Thymus (tissue), 14 donors: Measurements from ENCODE around the gene EQTN. TPM values are rescaled to one million over a fixed set of nuclear protein-coding genes. Genes with fewer than 3 reads are reported as not detected.

Experiments
- DNase-seq, 9 donors: peaks; one replicate each; pipeline ENCODE4 v3.0.0-alpha.2; 2013; ENCODE audit warnings: low spot score in 9 of 9, low read depth in 6 of 9, missing footprints in 1 of 9
- H3K27ac ChIP-seq, 2 donors: one replicate each; pipeline ENCODE4 v1.5.1; 2013; ENCODE audit warnings: control low read depth in 1 of 2, low read depth in 1 of 2, low read length in 1 of 2, mild to moderate bottlenecking in 1 of 2, moderate library complexity in 1 of 2
- H3K27me3 ChIP-seq, 2 donors: one replicate each; pipeline ENCODE4 v1.5.1; 2013; ENCODE audit warnings: low read length in 1 of 2; ENCODE audit not compliant: control insufficient read depth in 2 of 2, insufficient read depth in 1 of 2
- H3K36me3 ChIP-seq, 2 donors: one replicate each; pipeline ENCODE4 v1.5.1; 2013; ENCODE audit warnings: low read length in 1 of 2, mild to moderate bottlenecking in 1 of 2, moderate library complexity in 1 of 2; ENCODE audit not compliant: control insufficient read depth in 2 of 2, insufficient read depth in 2 of 2
- H3K4me1 ChIP-seq, 2 donors: one replicate each; pipeline ENCODE4 v1.5.1; 2013; ENCODE audit warnings: low read length in 2 of 2; ENCODE audit not compliant: control insufficient read depth in 2 of 2, insufficient read depth in 2 of 2
- H3K4me3 ChIP-seq, 2 donors: one replicate each; pipeline ENCODE4 v1.5.1; 2013; ENCODE audit warnings: low read length in 2 of 2, control low read depth in 1 of 2, mild to moderate bottlenecking in 1 of 2
- H3K9me3 ChIP-seq, 2 donors: one replicate each; pipeline ENCODE4 v1.5.1; 2013; ENCODE audit warnings: low read length in 1 of 2, mild to moderate bottlenecking in 1 of 2; ENCODE audit not compliant: control insufficient read depth in 2 of 2, insufficient read depth in 1 of 2
- WGBS: extraction: QIAGEN DNeasy Blood & Tissue Kit; methylation state at CpG from one replicate; pipeline ENCODE4 v1.1.7; 2013; 5-methylcytosine and 5-hydroxymethylcytosine counted together
- long read RNA-seq, 10 donors: transcript quantifications; one replicate each; lab custom pipeline, GENCODE V29; 2026
- polyA plus RNA-seq: library from polyadenylated mRNA; stranded (reverse); fragments of 200-250 nt; gene quantifications from one replicate; pipeline ENCODE4 v1.2.3, GENCODE V29; 2013
- total RNA-seq: library from RNA; stranded (reverse); fragments of 120-200 nt; gene quantifications from one replicate; pipeline ENCODE4 v1.2.4, GENCODE V29; 2013
- donor health status: healthy.

EQTN gene
- total RNA-seq = 0.05 TPM
- 0.21 TPM for polyA plus RNA-seq
- long read RNA-seq, donor 1 = 0 reads
- long read RNA-seq, donor 2 = 0 reads
- long read RNA-seq, donor 3 = 0 reads
- long read RNA-seq, donor 4 = 0 reads
- long read RNA-seq, donor 5 = 0 reads
- long read RNA-seq, donor 6 = 0 reads
- long read RNA-seq, donor 7 = 0 reads
- long read RNA-seq, donor 8 = 0 reads
- long read RNA-seq, donor 9 = 0 reads
- long read RNA-seq, donor 10 = 0 reads

GRCh38 chr9:27297050-27297449, at the start of gene EQTN:
TSS of gene EQTN (minus strand) at chr9:27297150. CDS start at chr9:27297055, 95 bp downstream.
- Histone ChIP-seq H3K4me3 (no peak within 1 kb of the TSS), H3K27me3 (no peaks in the 10 kb centered on the region)

DNA sequence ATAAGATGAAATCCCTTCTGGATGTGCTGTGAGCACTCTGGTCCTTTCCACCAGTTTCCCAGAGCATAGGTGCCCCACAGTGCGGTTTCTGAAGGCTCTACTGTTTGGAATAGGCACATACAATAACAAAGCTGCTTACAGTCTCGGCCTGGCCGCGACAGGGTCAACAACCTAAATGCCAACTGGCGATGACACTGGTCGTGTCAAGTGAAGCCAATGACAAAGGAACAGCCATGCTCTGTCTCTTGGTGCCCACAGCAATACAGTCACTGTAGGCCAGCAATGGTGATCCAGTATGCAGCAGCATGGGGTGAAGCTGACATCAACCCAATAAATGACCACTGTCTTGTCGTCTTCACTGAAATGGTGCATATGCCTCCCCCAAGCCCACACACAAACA, 47.8 kb upstream of the EQTN start:
- H3K27ac ChIP-seq = no peak overlapping the region
- H3K9me3 ChIP-seq = no peaks in the 10 kb centered on the region
- 98% methylated on average over 7 of the region's 7 CpGs for WGBS
- no peaks in the 10 kb centered on the region for H3K27me3 ChIP-seq
- H3K4me1 ChIP-seq = peaks cover 0 to 2% of the 10 kb centered on the region in 2 donors
- no peaks in the 10 kb centered on the region for H3K36me3 ChIP-seq
- no peak for DNase-seq
- H3K4me3 ChIP-seq = no peak overlapping the region

More at GRCh38 chr9:27297050-27297449, at the start of gene EQTN:
- Histone ChIP-seq H3K9me3 (no peaks in the 10 kb centered on the region), H3K27ac (no peak within 1 kb of the TSS), H3K4me1 (no peaks in the 10 kb centered on the region), H3K36me3 (no peaks in the 10 kb centered on the region)
- 84% methylated on average over 7 of the region's 7 CpGs for WGBS
- no peak for DNase-seq

GRCh38 chr9:27341545-27342294, 44.8 kb upstream of the EQTN start:
- DNase-seq = no peak
- peaks cover 0 to 19% of the 10 kb centered on the region in 2 donors for H3K4me1 ChIP-seq
- WGBS = 97% methylated on average over 9 of the region's 9 CpGs
- H3K9me3 ChIP-seq = no peaks in the 10 kb centered on the region
- no peak overlapping the region for H3K27ac ChIP-seq
- no peak overlapping the region for H3K4me3 ChIP-seq
- H3K36me3 ChIP-seq = no peaks in the 10 kb centered on the region
- no peaks in the 10 kb centered on the region for H3K27me3 ChIP-seq

DNA sequence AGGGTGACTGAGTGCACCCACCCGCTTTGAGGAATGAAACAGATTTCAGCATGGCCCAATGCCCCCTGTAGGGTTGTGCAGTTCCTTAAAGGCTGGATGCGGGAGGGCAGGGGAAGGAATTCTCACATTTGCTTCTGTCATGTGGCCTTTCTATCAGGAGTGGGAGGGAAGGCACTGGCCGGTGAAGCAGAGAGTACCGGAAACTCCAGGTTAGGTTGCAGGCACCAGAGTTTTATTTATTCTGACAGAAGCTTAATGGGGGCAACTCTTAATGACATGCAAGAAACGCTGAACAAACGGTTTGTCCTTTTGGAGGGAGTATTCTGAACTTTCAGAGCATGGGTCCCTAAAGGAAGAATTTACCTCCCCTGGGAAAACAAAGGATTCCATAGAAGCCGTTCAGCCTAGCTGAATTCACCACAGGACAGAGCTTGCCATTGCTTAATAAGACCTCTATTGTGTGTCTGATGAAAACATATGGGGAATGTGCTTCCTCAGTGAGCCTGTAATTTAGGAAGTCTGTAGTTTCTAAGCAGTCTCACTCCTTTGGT, 44.1 kb upstream of the EQTN start:
- H3K4me1 ChIP-seq = peaks cover 0 to 19% of the 10 kb centered on the region in 2 donors
- no peak overlapping the region for H3K4me3 ChIP-seq
- H3K27ac ChIP-seq = no peak overlapping the region
- 93% methylated on average over 7 of the region's 7 CpGs for WGBS
- H3K27me3 ChIP-seq = no peaks in the 10 kb centered on the region
- no peaks in the 10 kb centered on the region for H3K36me3 ChIP-seq
- no peak for DNase-seq
- H3K9me3 ChIP-seq = no peaks in the 10 kb centered on the region

GRCh38 chr9:27340285-27340674, 43.3 kb upstream of the EQTN start:
- H3K4me3 ChIP-seq = no peak overlapping the region
- H3K27ac ChIP-seq = no peak overlapping the region
- WGBS = 90% methylated on average over 5 of the region's 5 CpGs
- no peaks in the 10 kb centered on the region for H3K9me3 ChIP-seq
- no peaks in the 10 kb centered on the region for H3K36me3 ChIP-seq
- peaks cover 0 to 19% of the 10 kb centered on the region in 2 donors for H3K4me1 ChIP-seq
- DNase-seq = no peak
- H3K27me3 ChIP-seq = no peaks in the 10 kb centered on the region

GRCh38 chr9:27339661-27340284, 42.8 kb upstream of the EQTN start:
- no peak overlapping the region for H3K27ac ChIP-seq
- H3K4me3 ChIP-seq = no peak overlapping the region
- no peaks in the 10 kb centered on the region for H3K9me3 ChIP-seq
- no peaks in the 10 kb centered on the region for H3K27me3 ChIP-seq
- WGBS = 91% methylated on average over 11 of the region's 11 CpGs
- no peaks in the 10 kb centered on the region for H3K36me3 ChIP-seq
- H3K4me1 ChIP-seq = peaks cover 0 to 19% of the 10 kb centered on the region in 2 donors
- no peak for DNase-seq

- no peak for DNase-seq
Observed at GRCh38 chr9:27338527-27338903, 41.6 kb upstream of the EQTN start.

GRCh38 chr9:27337833-27338526, 41.0 kb upstream of the EQTN start:
- 51% methylated on average over 5 of the region's 5 CpGs for WGBS
- Histone ChIP-seq H3K27me3 (no peaks in the 10 kb centered on the region), H3K4me3 (no peak overlapping the region), H3K9me3 (no peaks in the 10 kb centered on the region), H3K4me1 (peaks cover 0 to 22% of the 10 kb centered on the region in 2 donors), H3K27ac (no peak overlapping the region), H3K36me3 (no peaks in the 10 kb centered on the region)
- DNase-seq = no peak

More at GRCh38 chr9:27338527-27338903, 41.6 kb upstream of the EQTN start:
- H3K36me3 ChIP-seq = no peaks in the 10 kb centered on the region
- no peaks in the 10 kb centered on the region for H3K27me3 ChIP-seq
- no peak overlapping the region for H3K4me3 ChIP-seq
- H3K27ac ChIP-seq = no peak overlapping the region
- H3K9me3 ChIP-seq = no peaks in the 10 kb centered on the region
- 82% methylated on average over 9 of the region's 9 CpGs for WGBS
- H3K4me1 ChIP-seq = peaks cover 0 to 19% of the 10 kb centered on the region in 2 donors
